Activated CD4-positive, CD25-positive, alpha-beta regulatory T cell treated with anti-CD3 and anti-CD28 coated beads, Interleukin-2, amount 50 U/mL, for 72 hours (primary cell): ENCODE measurements around the gene SULT1A1.
A peak's percentile ranks its signal among the peaks of the same experiment; 100 is the strongest.
"Not testable (repeated sequence)": the region's sequence is repeated elsewhere in the genome, so short reads cannot be mapped to it uniquely, and the experiment has no call there.

Experiments
- DNase-seq: peaks from one replicate; pipeline ENCODE4 v3.0.0; 2021

Gene SULT1A1

DNA sequence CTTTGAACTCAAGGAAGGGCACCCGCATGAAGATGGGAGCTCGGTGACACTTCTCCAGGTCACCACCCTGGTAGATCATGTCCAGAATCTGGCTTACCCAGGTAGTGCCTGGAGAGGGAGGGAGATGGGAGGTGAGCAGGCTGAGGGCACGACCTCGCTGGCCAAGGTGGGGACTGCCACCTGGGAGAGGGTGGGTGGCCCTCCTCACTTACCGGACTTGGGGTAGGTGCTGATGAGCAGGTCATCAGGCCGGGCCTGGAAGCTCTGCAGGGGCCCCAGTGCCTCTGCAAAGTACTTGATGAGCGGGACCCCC is 1.4 kb downstream of the SULT1A1 start:
- DNase-seq, result peak; percentile 24

DNA sequence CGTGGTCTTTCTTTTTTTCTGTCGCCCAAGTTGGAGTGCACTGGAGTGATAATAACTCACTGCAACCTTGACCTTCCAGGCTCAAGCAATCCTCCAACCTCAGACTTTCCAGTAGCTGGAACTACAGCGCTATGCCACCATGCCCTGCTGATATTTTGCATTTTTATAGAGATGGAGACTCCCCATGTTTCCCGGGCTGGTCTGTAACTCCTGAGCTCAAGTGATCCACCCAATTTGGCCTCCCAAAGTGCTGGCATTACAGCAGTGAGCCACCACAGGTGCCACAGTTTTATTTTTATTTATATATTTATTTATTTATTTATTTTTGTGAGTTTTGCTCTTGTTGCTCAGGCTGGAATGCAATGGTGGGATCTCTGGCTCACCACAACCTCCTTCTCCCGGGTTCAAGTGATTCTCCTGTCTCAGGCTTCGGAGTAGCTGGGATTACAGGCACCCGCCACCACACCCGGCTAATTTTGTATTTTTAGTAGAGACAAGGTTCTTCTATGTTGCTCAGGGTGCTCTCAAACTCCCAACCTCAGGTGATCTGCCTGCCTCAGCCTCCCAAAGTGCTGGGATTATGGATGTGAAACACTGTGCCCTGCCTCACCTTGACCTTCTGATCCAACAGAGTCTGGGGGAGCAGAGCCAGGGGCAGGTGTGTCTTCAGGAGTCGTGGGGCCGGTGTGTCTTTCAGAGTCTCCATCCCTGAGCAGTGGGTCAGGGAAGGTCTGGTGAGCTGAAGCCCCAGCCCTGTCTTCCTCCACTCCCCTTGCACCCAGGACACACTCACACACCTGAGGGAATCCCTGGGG is 2.0 kb downstream of the SULT1A1 start:
- not testable (repeated sequence) for DNase-seq

DNA sequence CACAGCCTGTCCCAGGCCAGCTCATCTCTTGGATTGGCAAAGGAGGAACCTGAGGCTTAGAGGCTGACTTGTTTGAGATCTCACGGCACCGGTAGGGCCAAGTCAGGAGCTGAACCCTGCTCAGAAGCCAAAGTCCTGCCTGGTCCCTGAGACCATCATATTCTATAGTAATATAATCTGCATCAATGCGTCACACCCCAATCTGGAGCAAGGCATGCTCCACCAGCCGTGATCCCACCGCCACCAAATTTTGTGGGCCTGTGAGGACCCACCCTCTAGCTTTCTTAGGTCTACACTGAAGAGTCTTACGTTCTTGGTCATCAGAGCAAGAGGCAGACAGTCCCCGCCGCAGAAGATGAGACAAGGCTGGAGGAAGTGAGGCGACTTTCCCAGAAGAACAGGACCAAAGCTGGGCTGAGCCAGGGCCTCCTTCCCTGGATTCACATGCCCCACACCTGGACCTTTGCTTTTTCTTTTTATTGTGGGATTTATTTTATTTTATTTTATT is 2.7 kb downstream of the SULT1A1 start:
- no peak for DNase-seq

DNA sequence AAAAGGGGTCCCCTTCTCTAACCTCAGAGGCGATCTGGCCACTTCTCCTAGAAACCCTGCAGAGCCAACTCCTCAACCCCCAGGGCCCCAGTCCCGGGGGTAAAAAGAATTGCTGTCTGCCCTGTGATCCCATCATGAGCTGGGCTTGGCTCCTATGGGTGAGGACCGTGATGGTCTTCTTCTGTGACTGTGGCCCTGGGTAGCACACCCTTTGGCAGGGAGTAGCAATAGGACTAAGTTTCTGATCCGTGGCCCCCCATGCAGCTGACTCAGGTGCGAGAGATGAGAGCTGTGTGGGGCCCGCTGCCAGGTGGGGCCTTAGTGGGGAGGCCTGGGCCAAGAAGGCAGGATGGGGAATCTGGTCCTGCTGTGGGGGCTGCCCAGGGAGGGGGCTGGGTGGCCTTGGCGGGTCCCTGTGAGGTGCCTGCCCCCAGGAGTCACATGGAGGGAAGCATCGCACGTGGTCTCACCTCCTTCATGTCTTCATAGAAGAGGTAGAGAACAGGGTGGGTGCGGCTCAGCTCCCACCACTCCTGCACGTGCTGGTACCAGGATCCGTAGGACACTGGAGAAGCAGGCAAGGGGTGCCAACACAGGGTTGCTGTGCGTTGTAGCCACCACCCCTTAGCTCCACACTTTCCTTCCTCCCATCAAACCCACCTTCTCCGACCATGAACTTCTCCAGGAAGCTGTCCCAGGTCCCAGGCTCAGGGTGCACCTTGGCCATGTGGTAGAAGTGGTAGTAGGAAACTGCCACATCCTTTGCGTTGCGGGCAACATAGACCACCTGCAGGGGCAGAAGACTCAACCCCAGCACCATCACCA is 3.3 kb downstream of the SULT1A1 start:
- DNase-seq, result no peak

DNA sequence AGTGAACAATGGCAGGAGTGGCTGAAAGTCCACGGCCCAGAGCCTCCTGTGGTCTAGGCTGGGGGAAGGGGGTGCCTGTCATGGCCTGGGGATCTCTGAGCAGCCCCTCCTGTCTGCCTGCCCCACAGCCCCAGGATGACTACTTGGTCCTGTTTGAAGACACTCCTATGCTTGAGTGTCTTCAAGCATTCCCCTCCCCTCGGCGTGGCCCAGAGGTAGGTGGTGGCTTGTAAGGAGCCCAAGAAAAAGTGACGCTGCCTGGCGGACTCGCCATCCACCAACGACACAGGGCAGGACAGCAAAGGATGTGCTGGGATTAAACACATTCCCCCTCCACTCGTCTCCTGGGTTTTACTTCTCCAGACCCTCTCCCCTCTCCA is 5.7 kb downstream of the SULT1A1 start:
- DNase-seq, result no peak

DNA sequence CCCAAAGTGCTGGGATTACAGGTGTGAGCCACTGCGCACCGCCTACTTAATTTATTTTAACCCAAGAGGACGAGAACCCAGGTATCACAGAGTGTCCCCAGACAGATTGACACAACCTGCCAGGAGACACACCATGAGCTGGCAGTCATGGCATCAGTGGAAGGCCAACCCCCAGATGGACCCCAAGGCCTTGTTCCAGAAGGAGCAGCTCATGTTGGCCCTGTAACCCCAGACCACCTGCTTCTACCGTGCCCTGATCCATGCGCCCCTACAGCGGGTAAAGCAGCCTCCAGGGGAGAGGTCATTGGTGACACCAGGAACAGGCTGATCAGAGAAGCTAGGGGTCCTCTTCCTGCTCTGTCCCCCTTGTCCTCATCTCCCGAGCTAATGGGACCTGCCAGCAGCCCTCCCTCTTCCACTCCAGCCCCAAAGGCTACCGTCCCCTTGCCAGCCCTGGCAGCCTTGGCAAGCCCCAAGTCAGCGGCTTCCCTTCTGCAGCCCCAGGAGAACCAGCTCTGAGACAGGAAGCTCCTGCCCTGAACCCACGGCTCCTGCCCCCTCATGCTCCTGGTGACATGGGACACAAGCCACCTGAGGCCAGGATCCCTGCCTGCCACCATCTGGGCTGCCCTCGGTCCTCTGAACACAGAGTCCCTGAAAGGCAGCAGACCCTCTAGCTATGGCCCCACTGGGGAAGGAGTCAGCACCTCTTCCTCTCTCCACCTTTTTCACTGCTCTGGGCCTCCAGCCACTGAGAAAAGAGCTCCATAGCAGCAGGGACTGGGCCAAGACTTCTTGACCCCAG is 6.3 kb downstream of the SULT1A1 start:
- DNase-seq, result no peak

DNA sequence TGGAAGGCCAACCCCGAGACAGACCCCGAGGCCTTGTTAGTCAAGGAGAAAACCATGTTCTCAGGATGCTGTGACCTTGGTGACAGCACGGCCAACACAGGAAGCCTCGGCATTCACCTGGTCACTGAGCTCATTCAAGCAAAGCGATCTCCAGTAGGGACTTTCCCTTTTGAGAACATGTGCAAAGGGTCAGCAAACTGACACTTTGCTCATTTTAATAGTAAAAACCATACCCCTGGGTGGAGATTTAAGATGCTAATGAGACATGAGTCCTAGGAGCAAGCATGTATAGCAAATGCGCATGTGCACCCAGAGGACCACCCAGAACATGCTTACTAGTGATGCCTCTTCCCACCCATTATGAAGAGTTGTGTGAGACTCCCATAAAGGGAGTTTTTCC is 7.3 kb downstream of the SULT1A1 start:
- no peak for DNase-seq

DNA sequence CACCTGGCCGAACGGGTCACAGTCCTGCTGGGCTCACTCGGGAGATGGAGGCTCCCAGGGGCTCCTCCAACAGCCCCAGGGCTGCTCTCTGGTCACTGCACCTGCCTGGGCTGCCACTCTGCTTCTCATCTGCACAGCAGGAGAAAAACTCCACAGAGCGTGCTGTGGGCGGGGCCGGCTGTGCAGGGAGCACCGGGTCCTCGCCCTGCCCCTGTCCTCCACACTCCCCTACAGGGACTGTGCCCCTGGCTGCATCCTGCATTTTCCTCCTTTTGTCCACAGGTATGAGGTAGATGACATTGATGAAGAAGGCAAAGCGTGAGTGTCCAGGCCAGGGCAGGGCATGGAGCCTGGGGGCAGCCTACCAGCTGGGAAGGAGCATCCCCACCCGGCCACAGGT is 7.8 kb downstream of the SULT1A1 start:
- not testable (repeated sequence) for DNase-seq

DNA sequence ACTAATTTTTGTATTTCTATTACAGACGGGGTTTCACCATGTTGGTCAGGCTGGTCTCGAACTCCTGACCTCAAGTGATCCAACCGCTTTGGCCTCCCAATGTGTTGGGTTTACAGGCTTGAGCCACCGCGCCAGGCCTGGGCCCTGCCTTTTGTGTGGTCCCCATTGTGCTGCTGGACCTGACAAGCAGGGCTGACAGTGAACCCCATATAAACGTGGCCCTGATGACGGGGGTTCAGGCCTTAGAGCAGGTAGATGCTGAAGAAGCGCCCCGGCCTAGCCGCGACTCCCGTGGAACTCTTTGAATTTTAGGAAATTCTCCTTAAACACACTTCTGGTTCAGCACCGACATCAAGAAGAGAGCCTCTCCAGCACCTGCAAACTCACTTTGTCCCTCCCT is 8.3 kb downstream of the SULT1A1 start:
- not testable (repeated sequence) for DNase-seq

DNA sequence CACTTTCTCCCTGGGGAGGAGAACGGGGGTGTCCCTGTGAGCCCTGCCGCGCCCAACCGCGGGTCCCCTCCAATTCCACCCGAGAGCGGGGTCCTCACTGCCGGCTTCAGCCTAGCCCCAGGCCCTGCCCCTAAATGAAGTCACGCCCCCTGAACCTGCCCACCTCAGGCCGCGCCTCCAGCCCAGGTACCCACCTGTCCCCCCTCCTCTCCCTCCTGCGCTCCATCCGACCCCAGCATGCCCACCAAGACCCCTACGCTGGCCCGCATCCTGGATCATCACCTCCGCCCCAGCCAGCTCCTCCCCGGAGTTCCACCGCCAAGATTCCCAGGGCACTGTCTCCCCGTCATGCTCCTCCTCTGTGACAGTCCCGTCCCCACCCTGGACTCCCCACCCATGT is 8.9 kb downstream of the SULT1A1 start:
- not testable (repeated sequence) for DNase-seq

DNA sequence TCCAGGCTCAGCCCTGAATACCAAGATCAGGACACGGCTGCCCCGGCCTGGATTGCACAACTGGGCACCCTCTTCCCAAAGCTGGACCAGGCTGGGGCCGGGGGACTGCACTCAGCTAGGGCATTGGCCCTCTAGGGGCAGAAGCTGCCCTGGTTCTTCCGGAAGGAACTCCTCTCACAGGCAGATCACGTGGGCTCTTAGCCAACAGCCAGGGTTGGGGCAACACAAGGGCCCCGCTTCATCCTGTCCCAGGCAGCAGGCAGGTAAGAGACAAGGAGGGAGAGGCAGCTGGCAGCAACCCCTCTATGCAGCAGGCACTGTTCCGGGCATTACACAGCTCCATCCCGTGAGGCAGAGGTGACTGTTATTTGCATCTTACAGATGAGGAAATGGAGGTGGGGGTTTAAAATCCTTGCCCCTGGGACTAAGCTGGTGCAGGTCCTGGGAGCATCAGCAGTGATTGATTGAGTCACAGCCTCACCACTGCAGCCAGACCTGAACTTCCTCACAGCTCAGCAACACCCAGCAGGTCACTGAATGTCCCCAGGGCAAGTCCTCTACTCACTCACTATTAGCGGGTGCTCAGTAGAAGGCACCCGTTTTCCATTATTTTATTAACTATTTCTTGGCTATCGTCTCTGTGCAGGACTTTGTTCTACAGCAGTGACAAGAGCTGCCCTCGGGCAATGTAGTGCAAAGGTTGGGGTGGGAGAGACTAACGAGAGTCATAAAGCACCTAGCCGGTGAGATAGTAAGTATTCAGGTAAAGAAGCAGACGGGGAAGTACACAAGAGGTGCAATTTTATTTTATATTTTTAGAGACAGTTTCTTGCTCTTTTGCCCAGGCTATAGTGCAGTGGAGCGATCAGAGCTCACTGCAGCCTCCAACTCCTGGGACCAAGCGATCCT is 10.2 kb downstream of the SULT1A1 start:
- DNase-seq, result not testable (repeated sequence)

DNA sequence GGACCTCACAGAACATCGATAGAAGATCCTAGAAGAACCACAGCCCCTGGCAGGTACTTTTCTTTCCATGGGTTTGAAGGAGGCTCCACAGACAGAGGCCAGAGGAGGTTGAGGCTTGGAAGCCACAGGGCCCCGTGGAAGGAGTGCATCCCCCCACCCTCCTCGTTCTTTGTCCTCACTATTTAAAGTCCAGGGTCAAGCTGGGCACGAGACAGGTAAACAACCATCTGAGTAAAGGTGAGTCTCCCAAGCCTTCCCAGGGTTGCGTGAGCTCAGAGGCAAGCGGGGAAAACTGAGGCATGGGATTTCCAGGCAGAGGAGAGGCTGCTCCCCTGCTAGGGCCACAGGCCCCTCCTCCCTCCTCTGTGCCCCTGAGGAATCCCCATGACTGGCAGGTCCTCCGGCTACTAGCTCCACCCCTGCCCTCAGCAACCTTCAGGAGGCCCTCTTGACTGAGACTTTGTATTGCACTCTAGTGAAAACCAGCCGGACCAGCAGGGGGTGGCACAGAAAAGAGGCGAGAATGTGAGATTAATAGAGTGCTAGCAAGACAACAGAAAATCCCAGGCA is 12.1 kb downstream of the SULT1A1 start:
- no peak for DNase-seq

DNA sequence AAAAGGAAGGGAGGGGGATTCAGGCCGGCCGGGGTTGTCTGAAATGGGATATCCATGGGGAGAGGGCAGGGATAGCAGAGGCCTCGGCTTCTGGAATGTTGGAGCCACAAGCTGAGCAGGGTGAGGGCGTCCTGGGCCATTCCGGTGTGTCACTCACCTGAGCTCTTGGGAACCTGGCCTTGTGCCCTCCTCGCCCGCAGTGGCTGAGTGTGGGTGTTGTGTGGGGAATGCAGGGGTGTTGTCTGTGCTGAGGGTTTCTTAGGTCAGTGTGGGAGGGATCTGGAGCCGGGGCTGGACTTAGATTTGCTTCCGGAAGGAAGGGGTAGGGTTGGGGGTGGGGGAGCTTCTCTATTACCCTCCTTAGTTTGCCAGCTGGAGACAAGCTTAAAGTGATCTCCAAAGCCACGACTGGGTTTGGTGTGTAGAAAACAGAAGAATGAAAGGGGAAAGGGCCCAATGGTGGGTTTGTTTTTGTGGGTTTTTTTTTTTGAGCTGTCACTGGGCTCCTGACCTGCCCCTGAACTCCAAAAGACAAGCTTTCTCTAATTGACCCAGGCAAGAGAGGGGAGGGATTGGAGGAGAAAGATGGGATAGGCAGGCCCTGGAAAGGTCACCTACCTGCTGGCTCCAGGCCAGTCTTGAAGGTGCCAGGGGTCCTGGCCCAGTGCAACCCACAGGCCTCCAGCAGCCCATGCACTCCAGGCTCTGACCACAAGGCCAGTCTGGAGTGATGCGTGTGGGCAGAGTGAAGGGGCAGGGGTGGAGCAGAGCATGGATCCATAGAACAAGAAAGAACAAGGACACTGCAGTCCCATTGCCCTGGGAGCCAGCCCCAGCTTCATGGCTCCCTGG is 12.8 kb downstream of the SULT1A1 start, which contains the start of gene SULT1A2:
Gene SULT1A2 (minus strand): TSS at position 211 of the 852 bp plus-strand sequence. CDS start 1,120 bp downstream, outside the sequence.
- no peak for DNase-seq

DNA sequence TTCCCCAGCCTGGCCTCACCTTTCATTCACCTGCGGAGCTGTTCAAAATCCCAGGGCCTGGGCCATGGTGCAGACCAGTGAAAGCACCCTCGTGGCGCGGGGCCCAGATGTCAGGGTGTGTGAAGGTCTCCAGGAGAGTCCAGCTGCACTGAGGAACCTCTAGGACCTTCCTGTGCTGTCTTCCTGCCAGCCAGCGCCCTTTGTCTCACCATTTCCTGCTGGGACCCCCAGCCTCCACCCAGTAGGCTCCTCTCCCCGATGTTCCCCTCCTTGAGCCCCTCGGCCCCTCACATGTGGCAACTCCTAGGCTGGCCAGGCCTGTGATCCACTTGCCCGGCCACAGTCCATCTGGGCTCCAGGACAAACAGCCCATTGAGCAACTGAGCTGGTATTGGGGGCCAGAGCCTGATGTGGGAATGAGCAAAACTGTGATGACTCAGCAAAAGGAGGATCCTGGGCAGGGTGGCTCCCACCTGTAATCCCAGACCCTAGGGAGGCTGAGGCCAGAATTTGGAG is 13.7 kb downstream of the SULT1A1 start:
- no peak for DNase-seq

DNA sequence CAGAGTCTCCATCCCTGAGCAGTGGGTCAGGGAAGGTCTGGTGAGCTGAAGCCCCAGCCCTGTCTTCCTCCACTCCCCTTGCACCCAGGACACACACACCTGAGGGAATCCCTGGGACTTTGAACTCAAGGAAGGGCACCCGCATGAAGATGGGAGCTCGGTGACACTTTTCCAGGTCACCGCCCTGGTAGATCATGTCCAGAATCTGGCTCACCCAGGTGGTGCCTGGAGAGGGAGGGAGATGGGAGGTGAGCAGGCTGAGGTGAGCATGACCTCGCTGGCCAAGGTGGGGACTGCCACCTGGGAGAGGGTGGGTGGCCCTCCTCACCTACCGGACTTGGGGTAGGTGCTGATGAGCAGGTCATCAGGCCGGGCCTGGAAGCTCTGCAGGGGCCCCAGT is 14.4 kb downstream of the SULT1A1 start:
- not testable (repeated sequence) for DNase-seq

DNA sequence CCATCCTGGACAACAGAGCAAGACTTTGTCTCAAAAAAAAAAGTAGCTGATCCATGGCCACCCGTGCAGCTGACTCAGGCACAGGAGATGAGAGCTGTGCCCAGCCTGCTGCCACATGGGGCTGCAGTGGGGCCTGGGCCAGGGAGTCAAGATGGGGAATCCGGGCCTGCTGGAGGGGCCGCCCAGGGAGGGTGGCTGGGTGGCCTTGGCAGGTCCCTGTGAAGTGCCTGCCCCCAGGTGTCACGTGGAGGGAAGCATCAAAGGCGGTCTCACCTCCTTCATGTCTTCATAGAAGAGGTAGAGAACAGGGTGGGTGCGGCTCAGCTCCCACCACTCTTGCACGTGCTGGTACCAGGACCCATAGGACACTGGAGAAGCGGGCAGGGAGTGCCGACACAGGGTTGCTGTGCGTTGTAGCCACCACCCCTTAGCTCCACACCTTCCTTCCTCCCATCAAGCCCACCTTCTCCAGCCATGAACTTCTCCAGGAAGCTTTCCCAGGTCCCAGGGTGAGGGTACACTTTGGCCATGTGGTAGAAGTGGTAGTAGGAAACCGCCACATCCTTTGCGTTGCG is 16.8 kb downstream of the SULT1A1 start:
- no peak for DNase-seq

DNA sequence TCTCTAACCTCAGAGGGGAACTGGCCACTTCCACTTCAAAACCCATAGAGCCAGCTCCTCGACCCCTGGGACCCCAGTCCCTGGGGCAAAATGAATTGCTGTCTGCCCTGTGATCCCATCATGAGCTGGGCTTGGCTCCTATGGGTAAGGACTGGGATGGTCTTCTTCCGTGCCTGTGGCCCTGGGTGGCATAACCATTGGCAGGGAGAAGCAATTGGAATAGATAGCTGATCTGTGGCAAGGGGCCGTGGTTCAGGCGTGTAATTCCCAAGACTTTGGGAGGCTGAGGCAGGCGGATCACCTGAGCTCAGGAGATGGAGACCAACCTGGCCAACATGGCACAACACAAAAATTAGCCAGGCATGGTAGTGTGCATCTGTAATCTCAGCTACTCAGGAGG is 17.3 kb downstream of the SULT1A1 start:
- DNase-seq, result no peak

DNA sequence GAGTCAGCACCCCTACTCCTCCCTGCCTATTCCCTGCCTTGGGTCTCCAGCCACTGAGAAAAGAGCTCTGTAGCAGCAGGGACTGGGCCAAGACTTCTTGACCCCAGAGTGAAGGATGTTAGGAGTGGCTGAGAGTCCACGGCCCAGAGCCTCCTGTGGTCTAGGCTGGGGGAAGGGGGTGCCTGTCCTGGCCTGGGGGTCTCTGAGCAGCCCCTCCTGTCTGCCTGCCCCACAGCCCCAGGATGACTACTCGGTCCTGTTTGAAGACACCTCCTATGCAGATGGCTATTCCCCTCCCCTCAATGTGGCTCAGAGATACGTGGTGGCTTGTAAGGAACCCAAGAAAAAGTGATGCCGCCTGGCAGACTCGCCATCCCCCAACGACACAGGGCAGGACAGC is 18.5 kb downstream of the SULT1A1 start:
- no peak for DNase-seq

DNA sequence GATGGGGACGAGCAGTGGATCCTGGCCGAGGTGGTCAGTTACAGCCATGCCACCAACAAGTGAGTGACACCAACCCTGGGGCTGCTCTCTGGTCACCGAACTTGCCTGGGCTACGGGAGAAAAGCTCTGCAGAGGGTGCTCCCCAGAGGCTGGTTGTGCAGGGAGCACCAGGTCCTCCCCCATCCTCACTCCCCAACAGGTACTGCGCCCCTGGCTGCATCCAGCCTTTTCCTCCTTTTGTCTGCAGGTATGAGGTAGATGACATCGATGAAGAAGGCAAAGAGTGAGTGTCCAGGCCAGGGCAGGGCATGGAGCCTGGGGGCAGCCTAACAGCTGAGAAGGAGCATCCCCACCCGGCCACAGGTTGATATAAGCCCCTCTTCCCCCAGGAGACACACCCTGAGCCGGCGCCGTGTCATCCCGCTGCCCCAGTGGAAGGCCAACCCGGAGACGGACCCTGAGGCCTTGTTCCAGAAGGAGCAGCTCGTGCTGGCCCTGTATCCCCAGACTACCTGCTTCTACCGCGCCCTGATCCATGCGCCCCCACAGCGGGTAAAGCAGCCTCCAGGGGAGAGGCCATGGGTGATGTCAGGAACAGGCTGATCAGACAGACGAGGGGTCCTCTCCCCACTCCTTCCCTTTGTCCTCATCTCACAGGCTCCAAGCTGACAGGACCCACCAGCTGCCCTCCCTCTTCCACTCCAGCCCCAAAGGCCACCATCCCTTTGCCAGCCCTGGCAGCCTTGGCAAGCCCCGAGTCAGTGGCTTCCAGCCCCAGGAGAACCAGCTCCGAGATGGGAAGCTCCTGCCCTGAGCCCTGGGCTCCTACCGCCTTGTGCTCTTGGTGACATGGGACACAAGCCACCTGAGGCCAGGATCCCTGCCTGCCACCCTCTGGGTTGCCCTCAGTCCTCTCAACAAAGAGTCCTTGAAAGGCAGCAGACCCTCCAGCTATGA is 19.2 kb downstream of the SULT1A1 start:
- DNase-seq, result no peak
